T-helper 2 cell treated with Interferon-gamma antibody and Interleukin-4, amounts not matched to agents 5 μg/mL and 100 μg/mL, for 36 hours (primary cell): Measurements from ENCODE around the gene SYNE3.
A peak's percentile ranks its signal among the peaks of the same experiment; 100 is the strongest.

Experiments used
- DNase-seq: peaks from one replicate; pipeline ENCODE4 v3.0.0; 2021; ENCODE audit warnings: low spot score
- H3K27ac Mint-ChIP-seq: one replicate; pipeline ENCODE4 v1.8.0; 2021; ENCODE audit warnings: mild to moderate bottlenecking, mixed read lengths
- H3K27me3 Mint-ChIP-seq: one replicate; pipeline ENCODE4 v1.8.0; 2021; ENCODE audit warnings: low read depth, mixed read lengths
- H3K36me3 Mint-ChIP-seq: one replicate; pipeline ENCODE4 v1.8.0; 2021; ENCODE audit warnings: low read depth, mixed read lengths
- H3K4me1 Mint-ChIP-seq: one replicate; pipeline ENCODE4 v1.8.0; 2021; ENCODE audit warnings: low read depth, mixed read lengths
- H3K4me3 Mint-ChIP-seq: one replicate; pipeline ENCODE4 v1.8.0; 2022; ENCODE audit warnings: mild to moderate bottlenecking, moderate library complexity, mixed read lengths
- H3K9me3 Mint-ChIP-seq: one replicate; pipeline ENCODE4 v1.8.0; 2021; ENCODE audit warnings: mixed read lengths

Gene SYNE3

GRCh38 chr14:95499354-95499750, 17.1 kb downstream of the SYNE3 start:
- Mint-ChIP-seq H3K4me3 (peak overlapping the region; percentile 2), H3K36me3 (peaks cover 36% of the 10 kb centered on the region), H3K4me1 (peaks cover 47% of the 10 kb centered on the region), H3K9me3 (no peaks in the 10 kb centered on the region), H3K27me3 (no peaks in the 10 kb centered on the region), H3K27ac (peak overlapping the region; percentile 52)
- no peak for DNase-seq

GRCh38 chr14:95498622-95499353, 17.7 kb downstream of the SYNE3 start:
- Mint-ChIP-seq H3K4me3 (no peak overlapping the region), H3K27ac (no peak overlapping the region), H3K9me3 (no peaks in the 10 kb centered on the region), H3K36me3 (peaks cover 38% of the 10 kb centered on the region), H3K27me3 (no peaks in the 10 kb centered on the region), H3K4me1 (peaks cover 47% of the 10 kb centered on the region)
- DNase-seq = no peak

GRCh38 chr14:95497561-95498011, 18.9 kb downstream of the SYNE3 start:
- Mint-ChIP-seq H3K4me1 (peaks cover 47% of the 10 kb centered on the region), H3K36me3 (peaks cover 39% of the 10 kb centered on the region), H3K27me3 (no peaks in the 10 kb centered on the region), H3K9me3 (no peaks in the 10 kb centered on the region), H3K4me3 (no peak overlapping the region), H3K27ac (no peak overlapping the region)
- DNase-seq = no peak

- Mint-ChIP-seq H3K36me3 (peaks cover 43% of the 10 kb centered on the region), H3K9me3 (peaks cover 4% of the 10 kb centered on the region), H3K4me1 (peaks cover 47% of the 10 kb centered on the region), H3K27me3 (no peaks in the 10 kb centered on the region), H3K27ac (peak overlapping the region; percentile 41), H3K4me3 (peak overlapping the region; percentile 77)
- DNase-seq = no peak
Measured at GRCh38 chr14:95496690-95497259, 19.7 kb downstream of the SYNE3 start.

- peak overlapping the region; percentile 77 for H3K4me3 Mint-ChIP-seq
- peaks cover 46% of the 10 kb centered on the region for H3K4me1 Mint-ChIP-seq
- H3K9me3 Mint-ChIP-seq = peaks cover 4% of the 10 kb centered on the region
- H3K27me3 Mint-ChIP-seq = no peaks in the 10 kb centered on the region
- DNase-seq = no peak
- peak overlapping the region; percentile 82 for H3K27ac Mint-ChIP-seq
- H3K36me3 Mint-ChIP-seq = peaks cover 46% of the 10 kb centered on the region
Measured at GRCh38 chr14:95496111-95496681, 20.3 kb downstream of the SYNE3 start.

GRCh38 chr14:95495538-95496025, 20.9 kb downstream of the SYNE3 start:
- Mint-ChIP-seq H3K4me1 (peaks cover 42% of the 10 kb centered on the region), H3K9me3 (peaks cover 4% of the 10 kb centered on the region)

GRCh38 chr14:95495076-95495475, 21.4 kb downstream of the SYNE3 start:
- Mint-ChIP-seq H3K27me3 (no peaks in the 10 kb centered on the region), H3K4me1 (peaks cover 41% of the 10 kb centered on the region), H3K27ac (peak overlapping the region; percentile 82), H3K36me3 (peaks cover 40% of the 10 kb centered on the region), H3K4me3 (peak overlapping the region; percentile 77), H3K9me3 (peaks cover 4% of the 10 kb centered on the region)
- no peak for DNase-seq

More at GRCh38 chr14:95495538-95496025, 20.9 kb downstream of the SYNE3 start:
- Mint-ChIP-seq H3K4me3 (peak overlapping the region; percentile 77), H3K27ac (peak overlapping the region; percentile 82), H3K27me3 (no peaks in the 10 kb centered on the region), H3K36me3 (peaks cover 42% of the 10 kb centered on the region)
- DNase-seq = no peak

GRCh38 chr14:95494456-95494855, 22.0 kb downstream of the SYNE3 start:
- H3K4me3 Mint-ChIP-seq = no peak overlapping the region
- H3K27me3 Mint-ChIP-seq = no peaks in the 10 kb centered on the region
- H3K4me1 Mint-ChIP-seq = peaks cover 38% of the 10 kb centered on the region
- peaks cover 4% of the 10 kb centered on the region for H3K9me3 Mint-ChIP-seq
- H3K27ac Mint-ChIP-seq = peak overlapping the region; percentile 50
- no peak for DNase-seq
- peaks cover 38% of the 10 kb centered on the region for H3K36me3 Mint-ChIP-seq

- no peak for DNase-seq
- H3K4me3 Mint-ChIP-seq = no peak overlapping the region
- peak overlapping the region; percentile 50 for H3K27ac Mint-ChIP-seq
- H3K4me1 Mint-ChIP-seq = peaks cover 35% of the 10 kb centered on the region
- H3K27me3 Mint-ChIP-seq = no peaks in the 10 kb centered on the region
- H3K9me3 Mint-ChIP-seq = peaks cover 4% of the 10 kb centered on the region
- H3K36me3 Mint-ChIP-seq = peaks cover 36% of the 10 kb centered on the region
Measured at GRCh38 chr14:95493976-95494375, 22.5 kb downstream of the SYNE3 start.

GRCh38 chr14:95493503-95493902, 22.9 kb downstream of the SYNE3 start:
- H3K36me3 Mint-ChIP-seq = peaks cover 36% of the 10 kb centered on the region
- H3K27ac Mint-ChIP-seq = no peak overlapping the region
- peaks cover 36% of the 10 kb centered on the region for H3K4me1 Mint-ChIP-seq
- H3K4me3 Mint-ChIP-seq = no peak overlapping the region
- peaks cover 4% of the 10 kb centered on the region for H3K9me3 Mint-ChIP-seq
- no peaks in the 10 kb centered on the region for H3K27me3 Mint-ChIP-seq
- DNase-seq = no peak

GRCh38 chr14:95491936-95492608, 24.4 kb downstream of the SYNE3 start:
- Mint-ChIP-seq H3K4me3 (no peak overlapping the region), H3K9me3 (peaks cover 4% of the 10 kb centered on the region), H3K36me3 (peaks cover 35% of the 10 kb centered on the region), H3K27ac (no peak overlapping the region), H3K27me3 (no peaks in the 10 kb centered on the region), H3K4me1 (peaks cover 28% of the 10 kb centered on the region)
- no peak for DNase-seq

GRCh38 chr14:95490727-95491451, 25.6 kb downstream of the SYNE3 start:
- H3K36me3 Mint-ChIP-seq = peaks cover 37% of the 10 kb centered on the region
- H3K4me1 Mint-ChIP-seq = peaks cover 17% of the 10 kb centered on the region
- peak overlapping the region; percentile 39 for H3K27ac Mint-ChIP-seq
- peaks cover 4% of the 10 kb centered on the region for H3K9me3 Mint-ChIP-seq
- DNase-seq = no peak
- H3K4me3 Mint-ChIP-seq = no peak overlapping the region
- no peaks in the 10 kb centered on the region for H3K27me3 Mint-ChIP-seq

- H3K4me3 Mint-ChIP-seq = no peak overlapping the region
- peaks cover 10% of the 10 kb centered on the region for H3K4me1 Mint-ChIP-seq
- H3K27me3 Mint-ChIP-seq = no peaks in the 10 kb centered on the region
- peaks cover 4% of the 10 kb centered on the region for H3K9me3 Mint-ChIP-seq
- peaks cover 33% of the 10 kb centered on the region for H3K36me3 Mint-ChIP-seq
- no peak overlapping the region for H3K27ac Mint-ChIP-seq
- no peak for DNase-seq
Measured at GRCh38 chr14:95490138-95490509, 26.3 kb downstream of the SYNE3 start.
